T1000 (cell line): ENCODE results near the gene NSUN6.
"Not testable (repeated sequence)": the region's sequence is repeated elsewhere in the genome, so short reads cannot be mapped to it uniquely, and the experiment has no call there.

ENCODE experiments used
- DNase-seq: peaks from one replicate; lab custom pipeline; 2025; ENCODE audit warnings: mixed read lengths; lab: John Stamatoyannopoulos, UW

NSUN6 gene

GRCh38 chr10:18610517-18610916, 40.9 kb downstream of the NSUN6 start:
- peak; percentile 49 for DNase-seq

GRCh38 chr10:18608596-18608995, 42.8 kb downstream of the NSUN6 start:
- no peak for DNase-seq

GRCh38 chr10:18607503-18608378, 43.6 kb downstream of the NSUN6 start:
- DNase-seq: no peak

- DNase-seq: no peak
Observed at GRCh38 chr10:18606051-18606695, 45.2 kb downstream of the NSUN6 start.

GRCh38 chr10:18601321-18601720, 50.1 kb downstream of the NSUN6 start:
- no peak for DNase-seq

- DNase-seq: no peak
Observed at GRCh38 chr10:18599392-18599791, 52.0 kb downstream of the NSUN6 start.

- DNase-seq: no peak
Observed at GRCh38 chr10:18594574-18595156, 56.7 kb downstream of the NSUN6 start.

GRCh38 chr10:18591141-18591540, 60.2 kb downstream of the NSUN6 start:
- DNase-seq: not testable (repeated sequence)

- DNase-seq: not testable (repeated sequence)
Observed at GRCh38 chr10:18586637-18587036, 64.8 kb downstream of the NSUN6 start.

GRCh38 chr10:18583575-18584270, 67.7 kb downstream of the NSUN6 start:
- DNase-seq: no peak

- no peak for DNase-seq
Observed at GRCh38 chr10:18582803-18583202, 68.6 kb downstream of the NSUN6 start.

- no peak for DNase-seq
Observed at GRCh38 chr10:18577823-18578685, 73.3 kb downstream of the NSUN6 start.

- DNase-seq: no peak
Observed at GRCh38 chr10:18576586-18576985, 74.8 kb downstream of the NSUN6 start.

GRCh38 chr10:18572959-18573561, 78.3 kb downstream of the NSUN6 start:
- no peak for DNase-seq

- no peak for DNase-seq
Observed at GRCh38 chr10:18571780-18572179, 79.6 kb downstream of the NSUN6 start.

GRCh38 chr10:18571076-18571475, 80.3 kb downstream of the NSUN6 start:
- no peak for DNase-seq

- DNase-seq: not testable (repeated sequence)
Observed at GRCh38 chr10:18570386-18570785, 81.0 kb downstream of the NSUN6 start.

GRCh38 chr10:18567343-18567856, 84.0 kb downstream of the NSUN6 start:
- no peak for DNase-seq

GRCh38 chr10:18566177-18566576, 85.2 kb downstream of the NSUN6 start:
- no peak for DNase-seq

GRCh38 chr10:18565006-18565405, 86.4 kb downstream of the NSUN6 start:
- no peak for DNase-seq
